Endothelial cell of umbilical vein (primary cell): ENCODE data around the gene ZGLP1. TPM values are rescaled to one million over a fixed set of nuclear protein-coding genes. Genes with fewer than 3 reads are reported as not detected.

Experiments used
- BruUV-seq: library from RNA; stranded (reverse); fragments of 400-500 nt; replicated peaks from 2 replicates; lab custom pipeline; 2021; lab: Mats Ljungman, UMichigan
- CTCF ChIA-PET: fragments of 300-600, 350-600 bp; sonication (Branson Sonifier 250); formaldehyde crosslinking; loops from one replicate; lab custom pipeline; 2021; ENCODE audit warnings: antibody characterized with exemption, inconsistent platforms; lab: Charles Lee
- POLR2A ChIA-PET: fragments of 300-600, 350-600 bp; sonication (Branson Sonifier 250); formaldehyde crosslinking; loops from one replicate; lab custom pipeline; 2021; ENCODE audit warnings: antibody characterized with exemption, inconsistent platforms; lab: Charles Lee
- DNase-seq: peaks from one replicate; pipeline ENCODE4 v3.0.0-alpha.2; 2011; ENCODE audit warnings: low read depth, low spot score
- FAIRE-seq: peaks from 2 replicates; lab custom pipeline; 2011; peaks lifted over from hg19 to GRCh38; lab: Jason Lieb, UNC
- H2AFZ ChIP-seq: 2 replicates; pipeline ENCODE4 v1.6.0; 2012; ENCODE audit warnings: low read depth, low read length, control low read depth, inconsistent platforms
- H3K27ac ChIP-seq: 2 replicates; pipeline ENCODE4 v1.5.1; 2011; ENCODE audit warnings: low read depth, mild to moderate bottlenecking, control low read depth, low read length, moderate library complexity; ENCODE audit not compliant: insufficient read depth
- H3K27me3 ChIP-seq, 2 experiments: 2 replicates each; pipeline versions ENCODE4 v1.6.0 to v1.6.1; 2011; ENCODE audit warnings: low read length in 2 of 2, mixed read lengths in 1 of 2; ENCODE audit not compliant: control insufficient read depth in 2 of 2, insufficient read depth in 2 of 2
- H3K36me3 ChIP-seq, 2 experiments: 2 replicates in 1 of 2; 3 replicates in 1 of 2; pipeline ENCODE4 v1.5.1; 2011; ENCODE audit warnings: low read length in 2 of 2, mild to moderate bottlenecking in 1 of 2, moderate library complexity in 1 of 2; ENCODE audit not compliant: control insufficient read depth in 2 of 2, insufficient read depth in 2 of 2; ENCODE audit errors: extremely low read depth in 1 of 2
- H3K4me1 ChIP-seq: 3 replicates; pipeline ENCODE4 v1.5.1; 2011; ENCODE audit warnings: mild to moderate bottlenecking, low read length; ENCODE audit not compliant: control insufficient read depth, insufficient read depth; ENCODE audit errors: extremely low read depth
- H3K4me2 ChIP-seq: 2 replicates; pipeline ENCODE4 v1.6.1; 2011; ENCODE audit warnings: low read length, control low read depth, mixed read lengths; ENCODE audit not compliant: insufficient read depth
- H3K4me3 ChIP-seq, 3 experiments: fragments of 200-600 bp in 1 of 3; sonication (generic), shearing (Covaris generic) in 1 of 3; replicated peaks in 1 of 3; 2 replicates each; pipeline ENCODE4 v1.5.1; 2011 to 2016; ENCODE audit warnings: control low read depth in 3 of 3, low read length in 3 of 3, mild to moderate bottlenecking in 2 of 3, inconsistent platforms in 1 of 3, low read depth in 1 of 3, moderate library complexity in 1 of 3; ENCODE audit not compliant: insufficient read depth in 1 of 3
- H3K79me2 ChIP-seq: 2 replicates; pipeline ENCODE4 v1.6.0; 2012; ENCODE audit warnings: low read length, inconsistent platforms; ENCODE audit not compliant: control insufficient read depth, insufficient read depth
- H3K9ac ChIP-seq: replicated peaks from 2 replicates; pipeline ENCODE3; 2011; ENCODE audit warnings: low read length, control low read depth; ENCODE audit not compliant: insufficient read depth; ENCODE audit errors: extremely low read depth
- H3K9me1 ChIP-seq: replicated peaks from 3 replicates; pipeline ENCODE4 v1.6.0; 2011; ENCODE audit warnings: mild to moderate bottlenecking, low read length; ENCODE audit not compliant: control insufficient read depth, insufficient read depth; ENCODE audit errors: extremely low read depth
- H3K9me3 ChIP-seq: replicated peaks from 2 replicates; pipeline ENCODE4 v1.5.1; 2012; ENCODE audit warnings: low read length, inconsistent platforms; ENCODE audit not compliant: control insufficient read depth, insufficient read depth
- H4K20me1 ChIP-seq: replicated peaks from 2 replicates; pipeline ENCODE3; 2011; ENCODE audit warnings: mild to moderate bottlenecking, low read length; ENCODE audit not compliant: control insufficient read depth, insufficient read depth; ENCODE audit errors: extremely low read depth
- CTCF ChIP-seq, 2 donors: IDR thresholded peaks; 1 replicate in 1 of 2; 2 replicates in 1 of 2; pipeline ENCODE4 v1.5.1; 2011; ENCODE audit warnings: low read length in 2 of 2, mild to moderate bottlenecking in 2 of 2, moderate library complexity in 2 of 2, control low read depth in 1 of 2, inconsistent platforms in 1 of 2, low read depth in 1 of 2; ENCODE audit not compliant: insufficient read depth in 1 of 2; ENCODE audit errors: extremely low read depth in 1 of 2
- EZH2 ChIP-seq: IDR thresholded peaks from 2 replicates; pipeline ENCODE4 v1.6.1; 2012; ENCODE audit warnings: borderline replicate concordance, low read depth, mild to moderate bottlenecking, moderate library complexity, low read length, inconsistent platforms; ENCODE audit not compliant: severe bottlenecking
- FOS ChIP-seq: IDR thresholded peaks from 2 replicates; pipeline ENCODE4 v1.6.1; 2011; ENCODE audit warnings: mild to moderate bottlenecking, low read length, moderate library complexity, borderline replicate concordance; ENCODE audit not compliant: insufficient read depth
- GATA2 ChIP-seq: IDR thresholded peaks from 2 replicates; pipeline ENCODE4 v1.7.0; 2011; ENCODE audit warnings: low read depth, mild to moderate bottlenecking, moderate library complexity, mixed read lengths, low read length; ENCODE audit not compliant: insufficient read length, insufficient read depth
- JUN ChIP-seq: IDR thresholded peaks from 2 replicates; pipeline ENCODE4 v1.6.1; 2011; ENCODE audit warnings: borderline replicate concordance, low read depth; ENCODE audit not compliant: insufficient read length, insufficient read depth
- MAX ChIP-seq: IDR thresholded peaks from 2 replicates; pipeline ENCODE4 v1.6.1; 2011; ENCODE audit not compliant: insufficient read depth, insufficient read length
- MYC ChIP-seq: IDR thresholded peaks from one replicate; pipeline ENCODE4 v1.6.1; 2011; ENCODE audit warnings: mild to moderate bottlenecking, low read depth, low read length
- POLR2A ChIP-seq: IDR thresholded peaks from 2 replicates; pipeline ENCODE4 v1.6.1; 2012; ENCODE audit warnings: low read depth, mild to moderate bottlenecking, control low read depth, low read length
- POLR2AphosphoS5 ChIP-seq: IDR thresholded peaks from 2 replicates; pipeline ENCODE4 v1.6.1; 2012; ENCODE audit warnings: low read depth, mild to moderate bottlenecking, control low read depth, low read length, moderate library complexity; ENCODE audit not compliant: insufficient read depth
- dilution Hi-C: fragments of 300-500 bp; cut with MboI; formaldehyde crosslinking; loops from one replicate; pipeline ENCODE4 v1.15.0; 2019; ENCODE audit warnings: low sequenced_read_pairs; ENCODE audit not compliant: extremely low pct_ligation_motif_present
- intact Hi-C: fragments of 100-400 bp; cut with micrococcal nuclease; formaldehyde crosslinking; loops from one replicate; pipeline ENCODE4 v1.10.0; 2022
- polyA plus RNA-seq, 4 experiments: library from polyadenylated mRNA; depleted of rRNA in 3 of 4; stranded (reverse) in 3 of 4; unstranded in 1 of 4; fragments of >200 nt; gene quantifications; 2 replicates each; pipeline versions ENCODE4 v1.2.1 to v1.2.3, GENCODE V29; 2011 to 2012; ENCODE audit warnings: missing spikeins in 1 of 4
- total RNA-seq: library from RNA; stranded (reverse); gene quantifications from 2 replicates; pipeline ENCODE4 v1.2.3, GENCODE V29; 2021

The ZGLP1 gene
- total and polyA plus RNA-seq, 2 donors (not counting 3 experiments of a cell fraction or from before 2014, with no cell fraction given): 1.6 to 2.9 TPM

GRCh38 chr19:10317857-10318462 is 8.3 kb upstream of the ZGLP1 start:
- BruUV-seq: no TSS peak
- H3K27me3 ChIP-seq: no peaks in the 10 kb centered on the region
- H2AFZ ChIP-seq: no peak overlapping the region
- H3K9ac ChIP-seq: no peak overlapping the region
- dilution Hi-C loops: no loop called here
- FAIRE-seq: no peak
- TF ChIP-seq GATA2 (no peak), POLR2AphosphoS5 (no peak), MAX (no peak), EZH2 (no peak), MYC (no peak), CTCF (IDR thresholded peaks at IDR 0.05; ENCODE audit: extremely low read depth in 1 of 2, insufficient read depth in 1 of 2, low read depth in 1 of 2, low read length in 2 of 2) (no peak), FOS (no peak), POLR2A (no peak), JUN (no peak)
- peaks cover 6 to 35% of the 10 kb centered on the region in 2 experiments for H3K36me3 ChIP-seq
- ChIA-PET CTCF (interaction anchor here (1.1 to 2.3 kb wide), 3 partner anchors 16 to 49 kb away, joined by 4 to 6 read pairs (median 4); no protein-coding TSS in a partner anchor), POLR2A (no interaction called here)
- intact Hi-C loops: loop anchor here (2.0 to 5.0 kb wide), 2 partner anchors 15 to 46 kb away; partner anchors contain the start of genes ICAM1 and RAVER1
- H3K4me1 ChIP-seq: no peaks in the 10 kb centered on the region
- H3K9me3 ChIP-seq: no peaks in the 10 kb centered on the region
- H3K79me2 ChIP-seq: no peaks in the 10 kb centered on the region
- DNase-seq: no peak
- H3K27ac ChIP-seq: no peak overlapping the region
- no peak overlapping the region for H3K4me3 ChIP-seq
- no peaks in the 10 kb centered on the region for H3K9me1 ChIP-seq
- no peak overlapping the region for H3K4me2 ChIP-seq
- no peaks in the 10 kb centered on the region for H4K20me1 ChIP-seq
